K562 (cell line): ENCODE measurements around the gene BAIAP3. TPM values are rescaled to one million over a fixed set of nuclear protein-coding genes. Genes with fewer than 3 reads are reported as not detected.

Source experiments
- ARID2 ChIP-seq: fragments of 450-650 bp; IDR thresholded peaks from 2 replicates; pipeline ENCODE4 v1.6.1; 2017; ENCODE audit warnings: antibody characterized with exemption, mild to moderate bottlenecking
- CREB3 ChIP-seq: fragments of 450-650 bp; conservative IDR thresholded peaks from 2 replicates; pipeline ENCODE4 v1.6.1; 2016; ENCODE audit warnings: missing genetic modification characterization, low read depth, mild to moderate bottlenecking, missing compliant biosample characterization, moderate library complexity
- E2F1 ChIP-seq: sonication (generic); formaldehyde crosslinking; IDR thresholded peaks from 2 replicates; pipeline ENCODE4 v1.8.1; 2023; ENCODE audit warnings: mild to moderate bottlenecking, missing genetic modification reagents, moderate library complexity
- GABPB1 ChIP-seq: sonication (generic); formaldehyde crosslinking; IDR thresholded peaks from 2 replicates; pipeline ENCODE4 v1.8.0; 2022; ENCODE audit warnings: mild to moderate bottlenecking, missing genetic modification reagents
- NKRF ChIP-seq: fragments of 450-650 bp; IDR thresholded peaks from 2 replicates; pipeline ENCODE4 v1.6.1; 2016; ENCODE audit warnings: borderline replicate concordance
- PATZ1 ChIP-seq: fragments of 250-450 bp; sonication (Bioruptor Pico); IDR thresholded peaks from 2 replicates; pipeline ENCODE4 v1.5.0; 2020; ENCODE audit warnings: mild to moderate bottlenecking, borderline replicate concordance
- PHB2 ChIP-seq: fragments of 450-650 bp; IDR thresholded peaks from 2 replicates; pipeline ENCODE4 v1.6.1; 2017; ENCODE audit warnings: low read depth
- POLR2AphosphoS5 ChIP-seq: IDR thresholded peaks from 2 replicates; pipeline ENCODE4 v1.6.1; 2011; ENCODE audit warnings: mild to moderate bottlenecking, low read depth, low read length, moderate library complexity; ENCODE audit not compliant: control insufficient read depth, insufficient read depth
- YY1 ChIP-seq, 3 experiments: IDR thresholded peaks; 2 replicates each; pipeline ENCODE4 v1.6.1; 2011; ENCODE audit warnings: low read length in 2 of 3, mild to moderate bottlenecking in 2 of 3, moderate library complexity in 2 of 3, borderline replicate concordance in 1 of 3, control low read depth in 1 of 3, low read depth in 1 of 3; ENCODE audit not compliant: insufficient read depth in 3 of 3, insufficient replicate concordance in 2 of 3, control insufficient read depth in 1 of 3, insufficient read length in 1 of 3; ENCODE audit errors: extremely low read depth in 1 of 3
- ZBED1 ChIP-seq: IDR thresholded peaks from 2 replicates; pipeline ENCODE4 v1.6.1; 2014
- ZFP91 ChIP-seq: sonication (generic); formaldehyde crosslinking; IDR thresholded peaks from 2 replicates; pipeline ENCODE4 v1.8.0; 2022; ENCODE audit warnings: mild to moderate bottlenecking, missing genetic modification reagents
- ZNF12 ChIP-seq: sonication (generic); formaldehyde crosslinking; IDR thresholded peaks from 2 replicates; pipeline ENCODE4 v1.4.0; 2020; ENCODE audit warnings: mild to moderate bottlenecking, missing genetic modification reagents
- ZNF655 ChIP-seq: fragments of 250-450 bp; sonication (Bioruptor Pico); IDR thresholded peaks from 2 replicates; pipeline ENCODE4 v1.5.0; 2021
- ZNF695 ChIP-seq: fragments of 450-650 bp; formaldehyde crosslinking; IDR thresholded peaks from 2 replicates; pipeline ENCODE4 v1.4.0; 2020; ENCODE audit warnings: mild to moderate bottlenecking, moderate library complexity
- polyA plus RNA-seq, 8 experiments: library from polyadenylated mRNA; depleted of rRNA in 4 of 8; stranded (reverse) in 5 of 8; unstranded in 3 of 8; fragments of >200 nt; fragmentation: Nextera tagmentation in 2 of 8; fragmentation: Illumina TruSeq in 1 of 8; extraction: Ambion mirVana in 2 of 8; extraction: Trizol in 1 of 8; gene quantifications; 2 replicates each; pipeline versions ENCODE4 v1.2.1 to v1.2.3, GENCODE V29; 2011 to 2014; ENCODE audit warnings: inconsistent platforms in 1 of 8, missing spikeins in 1 of 8
- total RNA-seq, 7 experiments: library from RNA; depleted of rRNA in 6 of 7; stranded (reverse); fragments of >200 nt in 6 of 7; fragmentation: Illumina TruSeq in 2 of 7; extraction: Trizol in 2 of 7; gene quantifications; 2 replicates each; pipeline versions ENCODE4 v1.2.1 to v1.2.3, GENCODE V29; 2011 to 2021; ENCODE audit warnings: low replicate concordance in 1 of 7

The BAIAP3 gene
- total and polyA plus RNA-seq, 9 of the 15 experiments (the other 6 are each of a cell fraction or from before 2014, with no cell fraction given) = 0.03 to 4.5 (median 0.57) TPM; not detected in 1

- no peak for TF ChIP-seq NKRF
- TF ChIP-seq E2F1 (CRISPR knock-in tag) = no peak
- no peak for TF ChIP-seq ZFP91 (CRISPR knock-in tag)
- no peak for TF ChIP-seq ZBED1
- TF ChIP-seq ZNF12 (CRISPR knock-in tag) = no peak
- peak; percentile 45; the same call in 1 of the 2 replicates for TF ChIP-seq GABPB1 (CRISPR knock-in tag)
- no peak for TF ChIP-seq PHB2
- no peak for TF ChIP-seq YY1 (IDR thresholded peaks at IDR 0.05; ENCODE audit: borderline replicate concordance in 1 of 3, control insufficient read depth in 1 of 3, extremely low read depth in 1 of 3, insufficient read depth in 3 of 3, insufficient read length in 1 of 3, insufficient replicate concordance in 2 of 3, low read depth in 1 of 3, low read length in 2 of 3)
- peak; percentile 36; the same call in 1 of the 2 replicates for TF ChIP-seq POLR2AphosphoS5
- no peak for TF ChIP-seq ZNF695 (CRISPR knock-in tag)
- no peak for TF ChIP-seq ARID2
- TF ChIP-seq PATZ1 = no peak
- no peak for TF ChIP-seq ZNF655 (CRISPR knock-in tag)
- 0 out of 2 replicates have a peak, but pooled peaks have one; percentile 6 for TF ChIP-seq CREB3
These were observed 1.5 kb upstream of the BAIAP3 start (continued) for GRCh38 chr16:1331712-1332617.
